ENCODE measurements around the gene BARX1.

- TF ChIP-seq POLR2A (IDR thresholded peaks at IDR 0.05) (no peak), CTCF (IDR thresholded peaks at IDR 0.05) (no peak), POLR2AphosphoS5 (IDR thresholded peaks at IDR 0.05; ENCODE audit: insufficient read depth in 1 of 2, low read depth in 1 of 2) (no peak)
Observed at GRCh38 chr9:93955111-93955980, at the start of gene BARX1.

Measured in vagina (tissue), 2 donors.